Measurements from ENCODE around the gene TRIM43.
"Not testable (repeated sequence)": the region's sequence is repeated elsewhere in the genome, so short reads cannot be mapped to it uniquely, and the experiment has no call there.

TRIM43 gene

GRCh38 chr2:95591701-95592100 lies at the start of gene TRIM43:
TRIM43 (plus strand) TSS chr2:95592001; CDS start chr2:95594024, 2,023 bp downstream.
- H3K4me3 ChIP-seq (ENCODE audit: low read depth, low read length), result not testable (repeated sequence)

GRCh38 chr2:95551055-95551568 lies 40.7 kb upstream of the TRIM43 start:
- H3K4me3 ChIP-seq (ENCODE audit: low read depth, low read length), result no peak overlapping the region

DNA sequence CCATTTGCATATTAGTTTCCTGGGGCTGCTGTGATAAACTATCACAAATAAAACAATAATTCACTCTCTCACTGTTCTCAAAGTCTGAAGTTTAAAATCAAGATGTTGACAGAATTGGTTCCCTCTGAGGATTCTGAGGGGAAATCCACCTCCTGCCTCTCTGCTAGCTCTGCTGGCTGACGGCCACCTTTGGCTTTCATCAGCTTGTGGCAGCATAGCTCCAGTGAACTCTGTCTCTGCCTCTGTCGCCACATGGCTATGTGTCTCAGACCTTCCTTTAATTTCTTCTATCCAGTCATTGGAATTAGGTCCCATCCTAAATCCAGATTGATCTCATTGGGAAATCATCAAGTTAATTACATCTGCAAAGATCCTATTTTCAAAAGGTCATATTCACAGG lies 38.9 kb upstream of the TRIM43 start:
- no peak overlapping the region for H3K4me3 ChIP-seq (ENCODE audit: low read depth, low read length)

- H3K4me3 ChIP-seq (ENCODE audit: low read depth, low read length), result no peak overlapping the region
These were observed 22.6 kb upstream of the TRIM43 start for GRCh38 chr2:95569170-95569569.

DNA sequence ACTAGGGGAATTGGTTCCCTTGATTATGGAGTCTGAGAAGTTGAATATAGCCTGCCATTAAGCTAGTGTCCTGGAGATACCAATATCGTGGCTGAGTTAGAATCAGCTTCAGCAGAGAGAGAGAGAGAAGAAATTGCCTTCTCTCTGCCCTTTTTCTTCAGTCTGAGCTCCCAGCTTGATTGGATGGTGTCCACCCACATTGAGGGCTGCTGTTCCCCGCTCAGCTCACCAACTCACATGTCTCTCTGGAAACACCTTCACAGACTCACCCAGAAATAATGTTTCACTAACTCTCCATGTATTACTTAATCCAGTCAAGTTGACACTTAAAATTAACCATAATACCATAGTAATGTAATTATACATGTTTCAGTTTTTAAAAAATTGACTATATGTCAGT lies 17.9 kb upstream of the TRIM43 start:
- H3K4me3 ChIP-seq (ENCODE audit: low read depth, low read length), result no peak overlapping the region

DNA sequence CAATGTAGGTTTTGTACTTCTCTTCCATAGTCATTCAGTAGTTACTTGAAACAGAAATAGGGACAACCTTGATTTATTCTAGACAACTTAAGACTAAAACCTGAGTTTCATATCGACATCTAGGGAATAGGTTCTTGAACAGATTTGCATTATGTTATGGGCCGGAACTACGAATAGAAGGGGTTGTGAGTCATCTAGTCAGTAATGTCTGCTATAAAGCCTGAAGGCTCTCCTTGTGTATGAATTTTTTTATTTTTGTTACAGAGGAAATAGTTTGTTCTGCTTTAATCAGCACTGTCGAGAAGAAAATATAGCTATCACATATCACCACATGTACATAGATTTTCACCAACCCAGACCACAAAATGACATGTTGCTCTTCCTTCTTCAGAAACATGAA lies 17.3 kb upstream of the TRIM43 start:
- no peak overlapping the region for H3K4me3 ChIP-seq (ENCODE audit: low read depth, low read length)

- no peak overlapping the region for H3K4me3 ChIP-seq (ENCODE audit: low read depth, low read length)
These were observed 15.9 kb upstream of the TRIM43 start for GRCh38 chr2:95575857-95576256.

DNA sequence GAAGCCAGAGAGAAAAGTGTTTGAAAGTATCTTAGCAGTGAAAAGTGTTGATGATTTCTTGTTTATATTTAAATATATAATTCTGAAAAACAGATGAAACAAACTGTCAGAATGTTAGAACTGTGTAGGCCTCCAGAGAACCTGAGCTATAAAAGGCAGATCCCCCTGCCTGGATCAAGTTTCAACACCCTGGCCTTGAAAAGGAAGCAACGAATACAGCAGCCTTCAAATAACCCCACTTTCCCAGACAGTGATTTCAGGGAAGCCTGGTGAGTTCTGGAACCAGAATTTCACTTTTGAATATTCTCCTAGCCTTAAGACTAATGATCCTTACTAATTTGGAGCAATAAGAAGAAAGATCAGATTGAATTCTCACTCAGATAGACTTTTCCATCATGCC lies 13.3 kb upstream of the TRIM43 start:
- no peak overlapping the region for H3K4me3 ChIP-seq (ENCODE audit: low read depth, low read length)

GRCh38 chr2:95583545-95583944 lies 8.3 kb upstream of the TRIM43 start:
- H3K4me3 ChIP-seq (ENCODE audit: low read depth, low read length), result not testable (repeated sequence)

GRCh38 chr2:95584321-95584720 lies 7.5 kb upstream of the TRIM43 start:
- H3K4me3 ChIP-seq (ENCODE audit: low read depth, low read length), result not testable (repeated sequence)

- H3K4me3 ChIP-seq (ENCODE audit: low read depth, low read length), result not testable (repeated sequence)
These were observed 1.8 kb upstream of the TRIM43 start for GRCh38 chr2:95589777-95590536.

DNA sequence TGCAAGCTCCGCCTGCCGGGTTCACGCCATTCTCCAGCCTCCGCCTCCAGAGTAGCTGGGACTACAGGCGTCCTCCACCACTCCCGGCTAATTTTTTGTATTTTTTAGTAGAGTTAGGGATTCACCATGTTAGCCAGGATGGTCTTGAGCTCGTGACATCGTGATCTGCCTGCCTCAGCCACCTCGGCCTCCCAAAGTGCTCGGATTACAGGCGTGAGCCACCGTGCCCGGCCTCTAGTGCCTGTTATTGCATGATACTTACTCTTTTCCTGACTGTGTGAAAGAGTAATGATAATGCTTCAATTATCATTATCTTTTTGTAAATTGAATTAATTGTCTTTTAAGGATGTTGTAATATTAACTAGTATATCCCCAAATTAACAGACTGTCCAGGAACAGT lies 1.2 kb downstream of the TRIM43 start:
- not testable (repeated sequence) for H3K4me3 ChIP-seq (ENCODE audit: low read depth, low read length)

DNA sequence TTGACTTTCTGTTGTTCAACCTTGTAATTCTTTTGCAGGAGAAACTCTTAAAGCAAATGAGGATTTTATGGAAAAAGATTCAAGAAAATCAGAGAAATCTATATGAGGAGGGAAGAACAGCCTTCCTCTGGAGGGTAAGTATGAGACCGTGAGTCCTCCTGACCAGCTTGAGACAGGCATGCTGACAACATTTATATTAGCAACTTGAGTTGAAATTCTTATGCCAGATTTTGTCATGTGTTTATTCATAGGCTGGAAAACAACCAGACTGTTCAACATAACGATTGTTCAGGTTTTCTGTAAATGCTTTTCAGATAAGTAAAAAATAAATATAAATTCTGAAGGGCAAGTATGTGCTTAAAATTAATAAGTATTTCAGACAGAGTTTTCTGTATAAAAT lies 3.2 kb downstream of the TRIM43 start:
- not testable (repeated sequence) for H3K4me3 ChIP-seq (ENCODE audit: low read depth, low read length)

GRCh38 chr2:95601301-95601700 lies 9.5 kb downstream of the TRIM43 start:
- not testable (repeated sequence) for H3K4me3 ChIP-seq (ENCODE audit: low read depth, low read length)

DNA sequence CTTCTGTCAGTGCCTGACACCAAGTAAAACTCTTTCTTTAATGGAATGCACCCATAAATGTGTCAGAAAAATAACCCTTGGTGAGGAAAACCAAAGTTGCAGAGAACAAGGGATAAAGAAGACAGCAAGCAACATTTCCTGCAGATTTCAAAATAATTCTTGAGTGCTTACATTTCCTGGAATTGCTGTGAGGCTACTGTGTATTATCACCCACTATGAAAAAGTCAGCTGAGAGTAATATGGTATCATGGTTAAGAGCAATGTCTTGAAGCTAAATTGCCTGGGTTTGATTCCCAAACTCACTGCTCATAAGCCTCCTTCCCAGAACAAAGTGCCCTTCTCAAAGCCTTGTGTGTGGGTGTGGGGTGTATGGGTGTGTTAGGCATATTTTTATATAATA lies 10.3 kb downstream of the TRIM43 start:
- not testable (repeated sequence) for H3K4me3 ChIP-seq (ENCODE audit: low read depth, low read length)

DNA sequence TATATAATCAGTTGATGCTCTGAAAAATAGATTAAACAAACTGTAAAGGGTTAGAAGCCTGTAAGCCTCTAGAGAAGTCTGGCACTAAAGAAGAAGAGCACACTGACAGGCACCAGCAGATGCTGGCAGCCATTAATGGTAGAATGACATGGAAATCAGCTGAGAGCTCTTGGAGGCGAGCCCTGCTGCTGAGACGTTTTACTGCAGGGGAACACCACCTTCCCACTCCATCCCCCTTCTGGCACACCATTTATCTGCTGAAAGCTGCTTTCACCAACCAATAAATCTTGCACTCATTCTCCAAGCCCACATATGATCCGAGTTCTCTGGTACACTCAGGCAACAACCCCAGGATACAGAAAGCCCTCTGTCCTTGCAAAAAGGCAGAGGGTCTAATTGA lies 16.6 kb downstream of the TRIM43 start:
- H3K4me3 ChIP-seq (ENCODE audit: low read depth, low read length), result not testable (repeated sequence)

DNA sequence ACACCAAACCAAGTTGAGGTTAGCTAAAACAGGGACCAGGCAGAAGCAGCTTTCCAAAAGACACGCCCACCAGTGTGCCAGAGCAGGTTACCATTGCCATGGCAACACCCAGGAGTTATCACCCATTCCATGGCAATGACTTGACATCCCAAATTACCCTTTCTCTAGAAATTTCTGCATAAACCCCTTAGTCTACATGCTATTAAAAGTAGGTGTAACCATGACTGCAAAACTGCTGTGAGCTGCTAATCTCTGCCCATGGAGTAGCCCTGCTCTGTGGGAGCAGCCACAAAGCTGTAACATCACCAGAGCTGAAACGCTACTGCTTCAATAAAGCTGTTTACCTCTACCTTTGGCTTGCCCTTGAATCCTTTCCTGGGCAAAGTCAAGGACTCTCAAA lies 18.0 kb downstream of the TRIM43 start:
- H3K4me3 ChIP-seq (ENCODE audit: low read depth, low read length), result not testable (repeated sequence)

DNA sequence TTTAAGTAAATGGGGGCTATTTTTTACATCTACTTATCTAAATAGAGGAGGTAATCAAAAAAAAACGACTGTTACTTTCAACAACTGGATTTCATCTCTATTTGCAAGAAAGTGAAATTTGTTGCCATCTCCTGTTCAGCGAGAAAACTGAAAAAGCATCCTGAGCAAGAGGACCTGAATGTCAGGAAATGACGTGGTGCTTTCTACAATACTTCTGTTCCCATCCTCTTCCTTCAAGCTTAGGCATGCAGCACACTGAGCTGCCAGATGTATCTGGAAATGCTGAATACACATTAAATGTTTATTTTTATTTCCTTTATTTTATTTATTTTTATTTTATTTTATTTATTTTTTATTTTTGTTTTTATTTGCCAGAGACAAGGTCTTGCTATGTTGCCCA lies 21.2 kb downstream of the TRIM43 start:
- H3K4me3 ChIP-seq (ENCODE audit: low read depth, low read length), result not testable (repeated sequence)

DNA sequence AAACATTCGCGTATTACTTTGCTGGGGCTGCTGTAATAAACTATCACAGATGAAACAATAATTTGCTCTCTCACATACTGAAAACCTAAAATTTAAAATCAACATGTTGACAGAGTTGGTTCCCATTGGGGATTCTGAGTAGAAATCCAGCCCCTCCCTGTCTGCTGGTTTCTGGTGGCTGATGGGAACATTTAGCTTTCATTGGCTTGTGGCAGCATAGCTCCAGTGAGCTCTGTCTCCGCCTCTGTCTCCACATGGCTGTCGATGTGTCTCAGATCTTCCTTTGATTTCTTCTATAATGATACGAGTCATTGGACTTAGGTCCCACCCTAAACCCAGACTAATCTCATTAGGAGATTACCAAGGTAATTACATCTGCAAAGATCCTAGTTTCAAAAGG lies 30.9 kb downstream of the TRIM43 start:
- not testable (repeated sequence) for H3K4me3 ChIP-seq (ENCODE audit: low read depth, low read length)

DNA sequence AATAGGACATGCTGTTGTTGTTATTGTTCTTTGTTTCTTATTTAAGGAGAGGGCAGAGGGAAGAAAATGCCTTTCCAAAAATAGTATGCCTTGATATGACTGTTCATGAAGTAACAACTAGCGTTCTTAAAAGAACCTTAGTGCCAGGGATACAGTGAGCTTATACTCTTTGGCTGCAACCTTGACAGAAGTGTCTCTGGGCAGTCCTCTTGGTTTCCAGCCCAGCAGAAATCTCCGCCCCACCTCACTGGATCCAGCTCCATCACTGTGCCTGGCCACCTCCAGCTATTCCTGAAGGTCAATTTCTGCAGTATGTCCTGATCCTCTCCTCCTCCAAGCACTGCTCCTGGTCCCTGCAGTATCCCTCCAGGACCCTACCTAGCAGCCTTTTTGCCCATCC lies 39.2 kb downstream of the TRIM43 start:
- H3K4me3 ChIP-seq (ENCODE audit: low read depth, low read length), result not testable (repeated sequence)

DNA sequence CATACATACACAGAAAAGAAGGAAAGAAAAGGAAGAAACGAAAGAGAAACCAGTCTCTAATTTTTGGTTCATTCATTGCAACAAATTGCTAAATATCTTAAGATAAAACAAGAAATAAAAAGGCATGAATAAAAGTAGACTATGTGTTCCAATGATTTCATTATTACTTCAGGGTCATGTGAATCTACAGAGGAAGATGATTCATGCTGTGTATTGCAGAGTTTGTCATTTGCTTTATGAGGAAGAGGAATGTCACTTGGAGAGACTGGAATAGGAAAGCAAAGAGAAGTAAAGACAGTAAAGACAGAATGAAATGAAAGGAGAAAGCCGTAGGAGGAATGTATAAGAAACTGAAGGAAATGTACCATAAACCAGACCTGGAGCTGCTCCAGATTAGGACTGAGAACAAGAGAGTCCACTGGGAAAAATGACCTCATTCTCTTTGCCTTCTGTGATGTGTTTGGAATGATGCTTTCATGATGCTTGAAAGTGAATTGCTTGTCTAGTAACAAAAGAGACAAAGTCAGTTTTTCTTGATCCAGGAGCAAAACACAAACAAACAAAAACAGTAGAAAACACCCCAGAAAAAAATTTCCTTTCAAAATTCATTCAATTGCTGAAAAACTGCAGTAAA lies 41.9 kb downstream of the TRIM43 start:
- H3K4me3 ChIP-seq (ENCODE audit: low read depth, low read length), result not testable (repeated sequence)

DNA sequence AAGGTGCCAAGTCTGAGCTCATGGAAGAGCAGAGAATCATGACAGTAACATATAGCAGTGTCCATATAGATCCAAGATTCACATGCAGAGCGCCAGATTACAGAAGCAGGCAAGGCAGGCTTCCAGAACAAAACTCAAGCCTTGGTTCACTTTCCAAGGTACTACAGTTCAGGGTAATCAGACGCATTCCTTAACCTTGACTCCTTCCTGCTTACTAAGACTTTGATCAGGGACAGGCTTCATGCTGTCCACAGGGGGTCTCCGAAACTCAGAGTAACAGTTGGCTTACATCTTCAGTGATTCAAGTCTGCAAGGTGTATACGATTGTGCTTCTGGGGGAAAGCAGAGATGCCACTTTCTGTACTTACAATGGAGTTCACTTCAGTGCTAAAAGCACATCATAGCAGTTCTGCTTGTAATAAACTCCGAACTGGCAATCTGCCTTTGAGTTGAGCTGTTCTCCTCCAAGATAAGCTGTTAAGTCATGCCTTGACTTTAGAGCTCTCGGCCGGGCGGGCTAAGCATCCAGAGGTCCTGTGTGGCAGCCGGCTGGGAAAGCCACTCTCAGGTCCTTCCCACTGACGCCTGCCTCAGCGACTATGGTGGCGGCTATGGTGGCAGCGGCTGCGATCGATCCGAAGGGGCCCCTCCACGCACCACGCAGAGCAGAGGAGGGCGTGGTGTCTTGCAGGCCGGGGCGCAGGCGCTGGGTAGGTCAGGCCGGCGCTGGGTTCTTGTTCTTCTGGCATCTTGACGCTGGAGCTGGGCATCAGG lies 48.9 kb downstream of the TRIM43 start:
- H3K4me3 ChIP-seq (ENCODE audit: low read depth, low read length), result not testable (repeated sequence)

Data from iPS-11a (cell line).